RWPE1 (cell line): ENCODE data around the gene TFPI2.

Source experiments
- CTCF ChIA-PET: fragments of 350-600 bp; sonication (Branson Sonifier 250); formaldehyde crosslinking; extraction: SDS; loops from one replicate; lab custom pipeline; 2021; lab: Yijun Ruan, JAX
- POLR2A ChIA-PET: fragments of 400-600 bp; formaldehyde crosslinking; extraction: SDS; loops from one replicate; lab custom pipeline; 2020; ENCODE audit warnings: antibody characterized with exemption; ENCODE audit not compliant: low non-redundant PET; lab: Yijun Ruan, JAX
- DNase-seq: peaks from one replicate; pipeline ENCODE4 v3.0.0; 2012; ENCODE audit warnings: low spot score
- H3K27ac ChIP-seq: fragments of 450-650 bp; 2 replicates; pipeline ENCODE4 v1.5.1; 2017
- TF ChIP-seq, protein P1 (sequence below): fragments of 450-650 bp; conservative IDR thresholded peaks from 2 replicates; pipeline ENCODE4 v1.5.1; 2017; ENCODE audit warnings: low read depth, mild to moderate bottlenecking

TFPI2 gene

DNA sequence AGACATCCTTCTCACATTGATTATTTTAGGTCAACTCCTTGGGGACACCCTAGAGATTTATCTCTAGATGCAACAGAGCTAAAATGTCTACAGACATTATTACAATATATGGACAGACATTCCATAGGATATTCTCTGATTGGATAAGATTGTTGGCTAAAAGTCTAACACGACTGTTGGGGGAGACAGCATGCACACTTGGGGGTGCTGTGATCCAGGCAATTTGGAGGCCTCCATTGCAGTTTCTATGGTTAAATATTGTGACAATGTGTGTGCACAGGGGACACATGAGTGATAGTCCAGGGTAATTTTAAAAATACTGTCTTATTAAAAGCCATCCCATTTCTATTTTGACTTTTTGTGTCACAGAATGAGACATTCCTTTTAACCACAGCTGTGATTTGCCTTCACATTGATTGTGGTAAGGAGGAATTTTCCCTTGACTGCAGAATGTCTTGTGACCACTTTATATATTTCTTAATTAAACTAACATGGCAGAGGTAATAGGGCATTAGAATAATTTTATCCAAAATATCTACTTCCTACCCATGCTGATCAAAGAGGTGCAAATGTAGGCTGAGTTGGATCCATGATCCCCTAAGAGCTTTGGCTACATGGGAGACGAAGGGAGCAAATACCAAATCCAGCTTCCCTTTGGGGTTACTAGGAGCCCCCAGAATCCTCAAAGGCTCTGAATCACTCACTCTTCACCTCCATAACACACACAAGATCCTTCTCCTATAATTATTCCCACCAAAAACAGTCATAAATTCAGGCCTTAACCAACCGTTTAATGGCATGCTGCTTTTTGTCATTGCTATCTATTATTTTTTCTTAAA lies 7.3 kb downstream of the TFPI2 start:
- no peak for DNase-seq
- ChIA-PET CTCF (no interaction called here), POLR2A (no interaction called here)
- TF ChIP-seq, protein P1, sequence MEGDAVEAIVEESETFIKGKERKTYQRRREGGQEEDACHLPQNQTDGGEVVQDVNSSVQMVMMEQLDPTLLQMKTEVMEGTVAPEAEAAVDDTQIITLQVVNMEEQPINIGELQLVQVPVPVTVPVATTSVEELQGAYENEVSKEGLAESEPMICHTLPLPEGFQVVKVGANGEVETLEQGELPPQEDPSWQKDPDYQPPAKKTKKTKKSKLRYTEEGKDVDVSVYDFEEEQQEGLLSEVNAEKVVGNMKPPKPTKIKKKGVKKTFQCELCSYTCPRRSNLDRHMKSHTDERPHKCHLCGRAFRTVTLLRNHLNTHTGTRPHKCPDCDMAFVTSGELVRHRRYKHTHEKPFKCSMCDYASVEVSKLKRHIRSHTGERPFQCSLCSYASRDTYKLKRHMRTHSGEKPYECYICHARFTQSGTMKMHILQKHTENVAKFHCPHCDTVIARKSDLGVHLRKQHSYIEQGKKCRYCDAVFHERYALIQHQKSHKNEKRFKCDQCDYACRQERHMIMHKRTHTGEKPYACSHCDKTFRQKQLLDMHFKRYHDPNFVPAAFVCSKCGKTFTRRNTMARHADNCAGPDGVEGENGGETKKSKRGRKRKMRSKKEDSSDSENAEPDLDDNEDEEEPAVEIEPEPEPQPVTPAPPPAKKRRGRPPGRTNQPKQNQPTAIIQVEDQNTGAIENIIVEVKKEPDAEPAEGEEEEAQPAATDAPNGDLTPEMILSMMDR, result no peak
- H3K27ac ChIP-seq, result no peak overlapping the region

DNA sequence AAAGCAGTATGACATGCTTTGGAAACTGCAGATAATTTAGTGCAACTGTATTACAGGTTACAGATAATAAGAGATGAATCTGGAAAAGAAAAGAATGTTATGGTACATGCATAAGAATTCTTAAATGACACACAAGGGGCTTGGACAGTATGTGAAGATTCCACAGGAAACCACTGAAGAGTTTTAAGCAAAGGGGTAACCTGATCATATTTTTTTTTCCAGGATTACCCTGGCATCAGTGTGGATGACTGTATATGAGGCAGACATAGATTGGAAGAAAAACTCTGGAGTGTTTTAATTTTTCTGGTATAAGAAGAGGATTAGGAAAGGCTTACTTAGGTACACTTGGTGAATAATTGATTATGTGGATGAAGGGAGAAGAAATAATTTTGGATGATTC lies 8.1 kb downstream of the TFPI2 start:
- ChIA-PET POLR2A (no interaction called here), CTCF (no interaction called here)
- TF ChIP-seq, protein P1, result no peak
- DNase-seq, result no peak
- no peak overlapping the region for H3K27ac ChIP-seq

DNA sequence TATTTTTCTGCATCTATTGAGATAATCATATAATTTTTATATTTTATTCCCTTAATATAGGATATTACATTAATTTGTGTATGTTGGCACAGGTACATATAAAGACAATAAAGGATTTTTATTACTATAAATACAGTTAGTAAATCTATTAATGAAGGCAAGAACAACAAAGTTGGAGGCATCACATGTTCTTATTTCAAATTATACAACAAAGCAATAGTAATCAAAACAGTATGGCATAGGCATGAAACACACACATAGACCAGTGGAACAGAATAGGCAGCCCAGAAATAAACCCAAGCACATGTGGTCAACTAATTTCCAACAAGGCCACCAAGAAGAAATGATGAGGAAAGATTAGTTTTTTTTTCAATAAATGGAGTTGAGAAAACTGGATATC lies 11.2 kb downstream of the TFPI2 start:
- no peak for DNase-seq
- ChIA-PET POLR2A (no interaction called here), CTCF (no interaction called here)
- no peak overlapping the region for H3K27ac ChIP-seq
- TF ChIP-seq, protein P1, result no peak

DNA sequence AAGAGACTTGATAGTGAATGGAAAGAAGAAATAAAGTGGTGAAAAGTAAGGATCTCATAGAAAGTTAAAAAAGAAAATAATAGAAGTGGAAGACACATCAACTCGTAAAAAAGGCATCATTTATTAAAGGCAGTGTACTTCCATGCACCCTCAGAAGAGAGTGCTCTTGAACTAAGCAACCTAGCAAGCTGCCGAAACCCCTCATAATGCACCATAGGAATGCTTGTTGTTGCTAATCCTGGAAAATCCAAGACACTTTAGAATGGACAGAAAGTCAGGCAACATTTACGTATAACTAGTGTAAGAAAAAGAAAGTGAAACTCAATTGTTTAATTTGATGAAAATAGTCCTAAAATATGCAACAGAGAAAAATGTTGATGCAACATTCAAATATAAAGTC lies 12.8 kb downstream of the TFPI2 start:
- H3K27ac ChIP-seq, result no peak overlapping the region

DNA sequence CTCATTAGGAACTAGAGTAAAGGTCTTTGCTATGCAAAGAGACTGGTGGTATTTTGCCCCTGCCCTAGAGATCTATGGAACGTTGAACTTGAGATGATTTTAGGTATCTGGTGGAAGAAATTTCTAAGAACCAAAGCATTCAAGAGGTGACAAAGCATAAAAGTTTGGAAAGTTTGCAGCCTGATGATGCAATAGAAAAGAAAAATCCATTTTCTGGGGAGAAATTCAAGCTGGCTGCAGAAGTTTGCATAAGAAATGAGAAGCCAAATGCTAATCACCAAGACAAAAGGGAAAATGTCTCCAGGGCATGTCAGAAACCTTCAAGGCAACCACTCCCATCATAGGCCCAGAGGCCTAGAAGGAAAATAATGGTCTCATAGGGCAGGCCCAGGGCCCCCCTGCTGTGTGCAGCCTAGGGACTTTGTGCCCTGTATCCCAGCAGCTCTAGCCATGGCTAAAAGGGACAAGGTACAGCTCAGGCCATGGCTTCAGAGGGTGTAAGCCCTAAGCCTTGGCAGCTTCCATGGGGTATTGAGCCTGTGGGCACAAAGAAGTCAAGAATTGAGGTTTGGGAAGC lies 16.5 kb downstream of the TFPI2 start:
- ChIA-PET POLR2A (no interaction called here), CTCF (interaction anchor here (0.6 kb wide), 1 partner anchor 22 kb away, joined by 3 read pairs; no protein-coding TSS in a partner anchor)
- no peak for DNase-seq
- no peak overlapping the region for H3K27ac ChIP-seq
- TF ChIP-seq, protein P1, result no peak

More for the DNA sequence above, 12.8 kb downstream of the TFPI2 start:
- DNase-seq, result no peak
- POLR2A ChIA-PET, result no interaction called here
- CTCF ChIA-PET, result no interaction called here
- TF ChIP-seq, protein P1, result no peak

DNA sequence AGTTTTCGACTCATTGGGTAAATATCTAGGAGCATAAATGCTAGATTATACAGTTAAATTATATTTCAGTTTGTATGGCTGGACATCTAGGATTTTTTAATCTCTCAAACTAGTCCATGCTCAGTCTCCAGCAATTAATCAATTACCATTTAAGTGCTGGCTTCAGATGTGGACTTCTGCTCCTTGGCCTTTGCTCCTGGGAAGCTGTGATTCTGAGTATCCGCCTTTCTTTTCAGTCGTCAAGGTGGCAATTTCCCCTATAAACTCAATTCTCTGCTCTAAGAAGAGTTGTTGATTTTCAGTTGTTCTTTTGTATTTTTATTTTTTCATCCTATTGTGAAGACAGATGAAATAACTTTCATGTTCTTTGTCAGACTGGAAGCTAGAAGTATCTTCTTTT lies 23.7 kb downstream of the TFPI2 start:
- CTCF ChIA-PET, result interaction anchor here (0.7 kb wide), 1 partner anchor 68 kb away, joined by 3 read pairs; no protein-coding TSS in a partner anchor
- POLR2A ChIA-PET, result no interaction called here

More for the DNA sequence above, 23.7 kb downstream of the TFPI2 start:
- TF ChIP-seq, protein P1, result no peak
- no peak overlapping the region for H3K27ac ChIP-seq
- DNase-seq, result no peak
